ENCODE results near the gene POLR1A. TPM values are rescaled to one million over a fixed set of nuclear protein-coding genes. Genes with fewer than 3 reads are reported as not detected.
A peak's percentile ranks its signal among the peaks of the same experiment; 100 is the strongest.

The POLR1A gene
- total RNA-seq, 4 donors from 2014 or later: 11.1 to 17.6 (median 13.3) TPM

DNA sequence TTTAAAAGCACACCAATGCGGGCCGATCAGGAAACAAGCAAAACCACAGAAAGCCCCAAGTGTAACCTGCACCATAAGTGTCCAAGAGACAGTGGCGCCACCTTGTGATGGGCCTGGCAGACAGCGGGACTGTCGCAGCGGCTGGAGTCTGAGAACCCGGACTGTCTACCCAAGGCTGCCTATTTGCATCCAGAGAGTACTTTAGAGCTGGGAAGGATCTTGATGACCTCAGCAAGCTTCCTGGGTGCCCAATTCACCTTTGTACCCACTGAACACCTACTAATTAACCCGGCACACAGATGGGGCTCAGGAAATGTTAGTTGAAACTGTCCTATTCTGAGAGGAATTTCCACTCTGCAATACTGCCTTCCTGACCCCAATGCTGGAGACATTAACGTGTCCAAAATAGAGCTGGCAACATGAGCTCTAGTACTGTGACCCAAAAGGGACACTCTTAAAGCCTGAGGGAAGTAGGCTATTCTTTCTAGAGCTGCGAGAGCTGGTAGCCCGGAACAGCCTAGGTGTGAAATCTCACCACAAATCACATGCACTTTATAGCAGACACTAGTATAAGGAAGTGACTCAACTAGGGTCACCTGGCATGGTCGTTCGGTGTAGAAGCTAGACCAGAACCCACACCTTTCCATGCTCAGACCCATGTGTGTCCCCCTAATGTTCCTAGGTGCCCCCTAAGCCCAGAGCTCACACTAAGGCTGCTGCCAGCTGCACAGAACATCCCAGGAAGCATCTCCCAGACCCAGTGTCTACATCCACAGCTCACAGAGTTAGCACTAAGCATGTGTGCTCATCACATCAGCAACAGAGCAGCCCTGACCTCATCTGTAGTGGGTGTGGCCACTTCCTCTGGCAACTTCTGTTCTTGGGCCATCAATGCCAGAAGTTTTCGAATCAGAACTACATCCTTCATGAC lies 25.4 kb downstream of the POLR1A start:
- WGBS, 2 donors (ENCODE audit: low coverage in 1 of 2): 22 to 60% methylated on average over 2 to 11 of the region's 14 CpGs

DNA sequence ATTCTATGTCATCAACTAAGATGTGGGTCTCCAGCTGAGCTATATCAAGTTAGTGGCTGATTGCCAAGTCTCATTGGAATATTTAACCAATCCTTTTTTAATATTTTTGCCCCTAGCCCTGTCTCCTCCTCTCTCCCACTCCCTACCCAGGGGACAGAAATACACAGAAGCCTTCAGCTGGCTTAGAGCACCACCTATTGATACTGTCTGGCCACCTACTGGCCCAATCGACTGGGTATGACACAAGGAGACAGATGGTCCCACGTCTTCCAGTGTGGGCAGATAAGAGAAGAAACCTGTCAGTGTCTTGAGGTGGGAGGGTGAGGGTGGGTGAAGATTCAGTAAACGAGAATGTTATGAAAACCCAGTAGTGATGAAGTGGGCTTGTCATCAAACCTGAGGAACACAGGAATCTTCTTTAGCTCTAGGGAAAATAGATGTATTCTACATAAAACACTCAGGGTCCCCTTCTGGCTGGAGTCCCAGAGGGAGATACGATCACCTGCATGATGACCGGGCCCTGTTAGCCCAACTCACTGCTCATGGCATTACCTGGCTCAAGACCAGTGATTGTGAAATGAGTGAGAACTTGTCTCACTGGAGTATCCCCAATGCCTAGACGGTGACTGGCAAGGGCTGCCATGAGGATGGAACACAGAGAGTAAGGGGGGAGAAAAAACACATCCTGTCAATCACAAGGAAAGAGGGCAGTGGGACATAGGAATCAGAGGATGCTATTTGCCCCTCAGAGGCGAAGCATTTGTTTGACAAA lies 26.7 kb downstream of the POLR1A start:
- peak; percentile 44 for DNase-seq
- peaks cover 0 to 8% (median 3%) of the 10 kb centered on the region in 4 donors for H3K36me3 ChIP-seq
- in situ Hi-C loops (cut with MboI; ENCODE audit: low pct_ligation_motif_present in 1 of 4, low pct_unique_long_range_greater_than_20kb in 1 of 4, low sequenced_read_pairs in 3 of 4): loop anchor here (5.0 to 25.0 kb wide), 5 partner anchors 194 to 442 kb away; partner anchors contain the start of gene ST3GAL5 (in 2 of the 4)

More for the DNA sequence above, 25.4 kb downstream of the POLR1A start:
- Histone ChIP-seq H3K4me3 (no peak overlapping the region), H3K27me3 (no peaks in the 10 kb centered on the region), H3K36me3 (peaks cover 0 to 6% (median 3%) of the 10 kb centered on the region in 4 donors), H3K9me3 (no peaks in the 10 kb centered on the region), H3K4me1 (peaks cover 4 to 14% (median 11%) of the 10 kb centered on the region in 4 donors), H3K27ac (peak overlapping the region; percentile 13 to 49 (median 41))
- in situ Hi-C loops (cut with MboI; ENCODE audit: low pct_ligation_motif_present in 1 of 4, low pct_unique_long_range_greater_than_20kb in 1 of 4, low sequenced_read_pairs in 3 of 4): loop anchor here (5.0 to 25.0 kb wide), 5 partner anchors 195 to 443 kb away; partner anchors contain the start of gene ST3GAL5 (in 2 of the 4)
- intact Hi-C loops (cut with DNase I; ENCODE audit: low total_unique reads): loop anchor here (2.0 to 10.0 kb wide), 2 partner anchors 195 to 253 kb away; partner anchors contain the start of gene ST3GAL5
- TF ChIP-seq POLR2AphosphoS5 (IDR thresholded peaks at IDR 0.05) (no peak), POLR2A (IDR thresholded peaks at IDR 0.05) (peak; percentile 10), CTCF (IDR thresholded peaks at IDR 0.05) (peak; percentile 69 to 87 (median 78))
- DNase-seq: peak; percentile 91

DNA sequence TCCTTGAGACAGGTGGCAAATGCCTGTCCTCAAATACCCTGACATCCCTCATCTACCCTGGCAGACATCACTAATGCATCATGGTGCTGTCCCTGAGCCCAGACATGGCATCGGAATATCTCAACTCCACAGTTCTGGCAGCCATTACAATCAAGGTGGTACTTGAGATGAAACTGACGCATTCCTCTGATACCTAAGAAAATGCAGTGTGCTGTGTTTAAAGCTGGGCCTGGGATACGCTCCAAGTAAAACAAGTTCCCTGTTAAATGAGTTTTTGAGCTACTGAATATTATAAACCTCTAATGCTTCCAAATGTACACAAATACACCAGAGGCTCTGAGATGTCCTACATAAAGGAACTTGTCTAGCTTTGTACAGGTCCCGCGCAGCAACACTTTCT lies 29.8 kb downstream of the POLR1A start:
- no peak for DNase-seq
- Histone ChIP-seq H3K9me3 (no peaks in the 10 kb centered on the region), H3K4me1 (peaks cover 10 to 20% (median 14%) of the 10 kb centered on the region in 4 donors), H3K36me3 (peaks cover 0 to 15% (median 2%) of the 10 kb centered on the region in 4 donors), H3K4me3 (no peak overlapping the region), H3K27ac (no peak overlapping the region), H3K27me3 (no peaks in the 10 kb centered on the region)
- WGBS, 2 donors (ENCODE audit: low coverage in 1 of 2): 94 to 100% methylated on average over 4 to 5 of the region's 5 CpGs
- TF ChIP-seq POLR2A (IDR thresholded peaks at IDR 0.05) (no peak), CTCF (IDR thresholded peaks at IDR 0.05) (no peak), POLR2AphosphoS5 (IDR thresholded peaks at IDR 0.05) (no peak), EP300 (IDR thresholded peaks at IDR 0.05; ENCODE audit: low read depth) (no peak)
- intact Hi-C loops (cut with DNase I; ENCODE audit: low total_unique reads) (loop anchor here (10.0 kb wide), 1 partner anchor 191 kb away; the partner anchor contains the start of gene ST3GAL5), in situ Hi-C loops (cut with MboI; ENCODE audit: low pct_ligation_motif_present in 1 of 4, low pct_unique_long_range_greater_than_20kb in 1 of 4, low sequenced_read_pairs in 3 of 4) (loop anchor here (5.0 to 25.0 kb wide), 5 partner anchors 191 to 439 kb away; partner anchors contain the start of gene ST3GAL5 (in 2 of the 4))

More for the DNA sequence above, 26.7 kb downstream of the POLR1A start:
- H3K4me1 ChIP-seq: peaks cover 4 to 14% (median 11%) of the 10 kb centered on the region in 4 donors
- 59 to 77% methylated on average over 7 of the region's 7 CpGs for WGBS, 2 donors (ENCODE audit: low coverage in 1 of 2)
- no peak overlapping the region for H3K4me3 ChIP-seq
- no peaks in the 10 kb centered on the region for H3K9me3 ChIP-seq
- intact Hi-C loops (cut with DNase I; ENCODE audit: low total_unique reads): loop anchor here (2.0 to 10.0 kb wide), 2 partner anchors 194 to 252 kb away; partner anchors contain the start of gene ST3GAL5
- no peak for TF ChIP-seq EP300 (IDR thresholded peaks at IDR 0.05; ENCODE audit: low read depth)
- peak; percentile 24 to 44 (median 27) for TF ChIP-seq CTCF (IDR thresholded peaks at IDR 0.05)
- no peak for TF ChIP-seq POLR2AphosphoS5 (IDR thresholded peaks at IDR 0.05)
- TF ChIP-seq POLR2A (IDR thresholded peaks at IDR 0.05): no peak
- no peaks in the 10 kb centered on the region for H3K27me3 ChIP-seq
- no peak overlapping the region for H3K27ac ChIP-seq
